Nephron progenitor cell (in vitro differentiated cells): ENCODE measurements around the gene LYRM9.

Source experiments
- DNase-seq: peaks from one replicate; pipeline ENCODE4 v3.0.0; 2021
- H3K27ac Mint-ChIP-seq: 2 replicates; pipeline ENCODE4 v1.8.0; 2021; ENCODE audit warnings: mild to moderate bottlenecking, moderate library complexity, mixed read lengths
- H3K27me3 Mint-ChIP-seq: 2 replicates; pipeline ENCODE4 v1.8.0; 2021; ENCODE audit warnings: mild to moderate bottlenecking, low read depth, mixed read lengths; ENCODE audit not compliant: poor library complexity
- H3K36me3 Mint-ChIP-seq: 2 replicates; pipeline ENCODE4 v1.8.0; 2021; ENCODE audit warnings: low read depth, mixed read lengths
- H3K4me1 Mint-ChIP-seq: 2 replicates; pipeline ENCODE4 v1.8.0; 2021; ENCODE audit warnings: mixed read lengths
- H3K4me3 Mint-ChIP-seq: 2 replicates; pipeline ENCODE4 v1.8.0; 2021; ENCODE audit warnings: mild to moderate bottlenecking, moderate library complexity, mixed read lengths
- H3K9me3 Mint-ChIP-seq: 2 replicates; pipeline ENCODE4 v1.8.0; 2021; ENCODE audit warnings: mild to moderate bottlenecking, moderate library complexity, mixed read lengths
- CTCF ChIP-seq: fragments of 200-600 bp; sonication (generic); IDR thresholded peaks from 2 replicates; pipeline ENCODE4 v1.5.0; 2021; ENCODE audit warnings: antibody characterized with exemption

The LYRM9 gene

GRCh38 chr17:27858621-27859305 is 34.4 kb downstream of the LYRM9 start:
- Mint-ChIP-seq H3K4me3 (no peak overlapping the region), H3K9me3 (no peaks in the 10 kb centered on the region), H3K27ac (no peak overlapping the region), H3K4me1 (no peaks in the 10 kb centered on the region), H3K36me3 (no peaks in the 10 kb centered on the region), H3K27me3 (peaks cover 15% of the 10 kb centered on the region)
- no peak for DNase-seq
- no peak for TF ChIP-seq CTCF

GRCh38 chr17:27856676-27857432 is 36.3 kb downstream of the LYRM9 start:
- TF ChIP-seq CTCF = no peak
- no peaks in the 10 kb centered on the region for H3K9me3 Mint-ChIP-seq
- H3K36me3 Mint-ChIP-seq = no peaks in the 10 kb centered on the region
- no peak for DNase-seq
- H3K4me3 Mint-ChIP-seq = no peak overlapping the region
- H3K27ac Mint-ChIP-seq = no peak overlapping the region
- H3K27me3 Mint-ChIP-seq = peaks cover 24% of the 10 kb centered on the region
- no peaks in the 10 kb centered on the region for H3K4me1 Mint-ChIP-seq

DNA sequence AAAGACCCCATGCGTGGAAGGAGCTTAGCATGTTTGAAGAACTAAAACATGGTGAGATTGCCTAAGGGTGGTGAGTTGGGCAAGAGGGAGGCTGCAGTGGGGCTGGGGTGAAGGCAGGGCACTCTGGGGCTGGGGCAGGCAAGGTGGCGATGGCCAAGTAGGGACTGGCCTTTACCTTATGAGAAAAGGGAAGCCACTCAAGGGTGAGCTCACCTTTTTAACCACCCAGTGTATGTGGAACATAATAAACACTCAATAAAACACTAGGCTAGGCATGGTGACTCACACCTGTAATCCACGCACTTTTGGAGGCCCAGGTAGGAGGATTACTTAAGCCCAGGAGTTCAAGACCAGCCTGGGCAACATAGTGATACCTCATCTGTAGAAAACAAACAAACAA is 37.7 kb downstream of the LYRM9 start:
- Mint-ChIP-seq H3K27me3 (peaks cover 24% of the 10 kb centered on the region), H3K36me3 (no peaks in the 10 kb centered on the region)

GRCh38 chr17:27854163-27854562 is 39.0 kb downstream of the LYRM9 start:
- H3K27me3 Mint-ChIP-seq = peaks cover 29% of the 10 kb centered on the region
- H3K36me3 Mint-ChIP-seq = no peaks in the 10 kb centered on the region
- H3K27ac Mint-ChIP-seq = no peak overlapping the region
- no peak for DNase-seq
- H3K4me3 Mint-ChIP-seq = no peak overlapping the region
- no peak for TF ChIP-seq CTCF
- H3K9me3 Mint-ChIP-seq = no peaks in the 10 kb centered on the region
- H3K4me1 Mint-ChIP-seq = no peaks in the 10 kb centered on the region

More for the DNA sequence above, 37.7 kb downstream of the LYRM9 start:
- DNase-seq = no peak
- no peak overlapping the region for H3K4me3 Mint-ChIP-seq
- H3K27ac Mint-ChIP-seq = no peak overlapping the region
- no peaks in the 10 kb centered on the region for H3K9me3 Mint-ChIP-seq
- no peaks in the 10 kb centered on the region for H3K4me1 Mint-ChIP-seq
- no peak for TF ChIP-seq CTCF

GRCh38 chr17:27853091-27853490 is 40.1 kb downstream of the LYRM9 start:
- no peaks in the 10 kb centered on the region for H3K36me3 Mint-ChIP-seq
- H3K4me3 Mint-ChIP-seq = no peak overlapping the region
- no peaks in the 10 kb centered on the region for H3K9me3 Mint-ChIP-seq
- peaks cover 24% of the 10 kb centered on the region for H3K27me3 Mint-ChIP-seq
- H3K4me1 Mint-ChIP-seq = no peaks in the 10 kb centered on the region
- H3K27ac Mint-ChIP-seq = no peak overlapping the region
- no peak for TF ChIP-seq CTCF
- no peak for DNase-seq
